ENCODE results near the gene PXYLP1. TPM values are rescaled to one million over a fixed set of nuclear protein-coding genes. Genes with fewer than 3 reads are reported as not detected.

PXYLP1 gene
- total RNA-seq, 1 experiment from 2014 or later, result 11.3 TPM

- no peak overlapping the region for H3K27ac ChIP-seq (ENCODE audit: low read depth, low read length, poor library complexity, severe bottlenecking)
- intact Hi-C loops (cut with micrococcal nuclease; ENCODE audit: unreplicated experiment), result no loop called here
- POLR2A ChIA-PET (ENCODE audit: low non-redundant PET), result no interaction called here
Observed at GRCh38 chr3:141337991-141338390, 106.4 kb downstream of the PXYLP1 start.

GRCh38 chr3:141338881-141339280, 107.3 kb downstream of the PXYLP1 start:
- Histone ChIP-seq H3K36me3 (ENCODE audit: insufficient read depth, low read length, poor library complexity, severe bottlenecking) (no peaks in the 10 kb centered on the region), H3K27ac (ENCODE audit: low read depth, low read length, poor library complexity, severe bottlenecking) (no peak overlapping the region), H3K9me3 (ENCODE audit: low read depth, low read length, poor library complexity, severe bottlenecking) (no peaks in the 10 kb centered on the region), H3K4me1 (ENCODE audit: insufficient read depth, low read length, poor library complexity, severe bottlenecking) (no peaks in the 10 kb centered on the region), H3K4me3 (ENCODE audit: low read depth, low read length, poor library complexity, severe bottlenecking) (no peak overlapping the region), H3K27me3 (replicated peaks; ENCODE audit: insufficient read depth, low read depth, low read length, poor library complexity) (no peaks in the 10 kb centered on the region)
- TF ChIP-seq CTCF (conservative IDR thresholded peaks at IDR 0.05; ENCODE audit: low read depth, low read length), result no peak
- no peak for TF ChIP-seq EZH2 (IDR thresholded peaks at IDR 0.05; ENCODE audit: borderline replicate concordance, low read depth, low read length, poor library complexity, severe bottlenecking)
- ChIA-PET CTCF (no interaction called here), POLR2A (ENCODE audit: low non-redundant PET) (no interaction called here)
- BruUV-seq (replicated peaks), result no TSS peak
- DNase-seq (ENCODE audit: low spot score), result no peak
- intact Hi-C loops (cut with micrococcal nuclease; ENCODE audit: unreplicated experiment), result no loop called here

More at GRCh38 chr3:141337991-141338390, 106.4 kb downstream of the PXYLP1 start:
- CTCF ChIA-PET, result no interaction called here
- Histone ChIP-seq H3K4me3 (ENCODE audit: low read depth, low read length, poor library complexity, severe bottlenecking) (no peak overlapping the region), H3K36me3 (ENCODE audit: insufficient read depth, low read length, poor library complexity, severe bottlenecking) (no peaks in the 10 kb centered on the region), H3K4me1 (ENCODE audit: insufficient read depth, low read length, poor library complexity, severe bottlenecking) (no peaks in the 10 kb centered on the region), H3K9me3 (ENCODE audit: low read depth, low read length, poor library complexity, severe bottlenecking) (no peaks in the 10 kb centered on the region), H3K27me3 (replicated peaks; ENCODE audit: insufficient read depth, low read depth, low read length, poor library complexity) (no peaks in the 10 kb centered on the region)
- DNase-seq (ENCODE audit: low spot score), result no peak
- TF ChIP-seq EZH2 (IDR thresholded peaks at IDR 0.05; ENCODE audit: borderline replicate concordance, low read depth, low read length, poor library complexity, severe bottlenecking) (no peak), CTCF (conservative IDR thresholded peaks at IDR 0.05; ENCODE audit: low read depth, low read length) (no peak)
- no TSS peak for BruUV-seq (replicated peaks)

GRCh38 chr3:141341536-141341935, 109.9 kb downstream of the PXYLP1 start:
- H3K27me3 ChIP-seq (replicated peaks; ENCODE audit: insufficient read depth, low read depth, low read length, poor library complexity), result no peaks in the 10 kb centered on the region
- H3K9me3 ChIP-seq (ENCODE audit: low read depth, low read length, poor library complexity, severe bottlenecking), result no peaks in the 10 kb centered on the region
- no TSS peak for BruUV-seq (replicated peaks)
- H3K36me3 ChIP-seq (ENCODE audit: insufficient read depth, low read length, poor library complexity, severe bottlenecking), result no peaks in the 10 kb centered on the region
- ChIA-PET POLR2A (ENCODE audit: low non-redundant PET) (no interaction called here), CTCF (no interaction called here)
- intact Hi-C loops (cut with micrococcal nuclease; ENCODE audit: unreplicated experiment), result no loop called here
- no peak overlapping the region for H3K4me3 ChIP-seq (ENCODE audit: low read depth, low read length, poor library complexity, severe bottlenecking)
- no peaks in the 10 kb centered on the region for H3K4me1 ChIP-seq (ENCODE audit: insufficient read depth, low read length, poor library complexity, severe bottlenecking)
- DNase-seq (ENCODE audit: low spot score), result no peak
- no peak overlapping the region for H3K27ac ChIP-seq (ENCODE audit: low read depth, low read length, poor library complexity, severe bottlenecking)
- TF ChIP-seq EZH2 (IDR thresholded peaks at IDR 0.05; ENCODE audit: borderline replicate concordance, low read depth, low read length, poor library complexity, severe bottlenecking) (no peak), CTCF (conservative IDR thresholded peaks at IDR 0.05; ENCODE audit: low read depth, low read length) (no peak)

Data from A673 (cell line).